ENCODE results near the gene LCN15.

Gene LCN15

GRCh38 chr9:136740069-136740468, 24.2 kb downstream of the LCN15 start:
- no peak overlapping the region for H3K4me3 ChIP-seq (ENCODE audit: low read length)
- H3K27me3 ChIP-seq (ENCODE audit: control insufficient read depth, insufficient read depth, low read length) = no peaks in the 10 kb centered on the region
- no peak overlapping the region for H3K27ac ChIP-seq (ENCODE audit: low read length)
- H3K9ac ChIP-seq (ENCODE audit: low read length) = no peak overlapping the region
- no peaks in the 10 kb centered on the region for H3K9me3 ChIP-seq (ENCODE audit: control insufficient read depth, low read depth, low read length)
- no peaks in the 10 kb centered on the region for H3K36me3 ChIP-seq (ENCODE audit: control insufficient read depth, low read depth, low read length)
- no peaks in the 10 kb centered on the region for H3K4me1 ChIP-seq (ENCODE audit: control insufficient read depth, low read depth, low read length)

GRCh38 chr9:136739509-136739908, 24.8 kb downstream of the LCN15 start:
- H3K36me3 ChIP-seq (ENCODE audit: control insufficient read depth, low read depth, low read length) = no peaks in the 10 kb centered on the region
- no peak overlapping the region for H3K9ac ChIP-seq (ENCODE audit: low read length)
- no peaks in the 10 kb centered on the region for H3K4me1 ChIP-seq (ENCODE audit: control insufficient read depth, low read depth, low read length)
- no peak overlapping the region for H3K27ac ChIP-seq (ENCODE audit: low read length)
- no peaks in the 10 kb centered on the region for H3K27me3 ChIP-seq (ENCODE audit: control insufficient read depth, insufficient read depth, low read length)
- H3K4me3 ChIP-seq (ENCODE audit: low read length) = no peak overlapping the region
- H3K9me3 ChIP-seq (ENCODE audit: control insufficient read depth, low read depth, low read length) = no peaks in the 10 kb centered on the region

- Histone ChIP-seq H3K27me3 (ENCODE audit: control insufficient read depth, insufficient read depth, low read length) (no peaks in the 10 kb centered on the region), H3K4me3 (ENCODE audit: low read length) (no peak overlapping the region), H3K27ac (ENCODE audit: low read length) (no peak overlapping the region), H3K4me1 (ENCODE audit: control insufficient read depth, low read depth, low read length) (no peaks in the 10 kb centered on the region), H3K9ac (ENCODE audit: low read length) (no peak overlapping the region), H3K9me3 (ENCODE audit: control insufficient read depth, low read depth, low read length) (no peaks in the 10 kb centered on the region), H3K36me3 (ENCODE audit: control insufficient read depth, low read depth, low read length) (no peaks in the 10 kb centered on the region)
Measured at GRCh38 chr9:136738960-136739359, 25.4 kb downstream of the LCN15 start.

- Histone ChIP-seq H3K4me1 (ENCODE audit: control insufficient read depth, low read depth, low read length) (no peaks in the 10 kb centered on the region), H3K9ac (ENCODE audit: low read length) (no peak overlapping the region), H3K9me3 (ENCODE audit: control insufficient read depth, low read depth, low read length) (no peaks in the 10 kb centered on the region), H3K27ac (ENCODE audit: low read length) (no peak overlapping the region), H3K4me3 (ENCODE audit: low read length) (no peak overlapping the region), H3K36me3 (ENCODE audit: control insufficient read depth, low read depth, low read length) (no peaks in the 10 kb centered on the region), H3K27me3 (ENCODE audit: control insufficient read depth, insufficient read depth, low read length) (no peaks in the 10 kb centered on the region)
Measured at GRCh38 chr9:136735812-136736480, 28.4 kb downstream of the LCN15 start.

GRCh38 chr9:136734837-136735496, 29.4 kb downstream of the LCN15 start:
- Histone ChIP-seq H3K27ac (ENCODE audit: low read length) (no peak overlapping the region), H3K4me3 (ENCODE audit: low read length) (no peak overlapping the region), H3K27me3 (ENCODE audit: control insufficient read depth, insufficient read depth, low read length) (no peaks in the 10 kb centered on the region), H3K9me3 (ENCODE audit: control insufficient read depth, low read depth, low read length) (no peaks in the 10 kb centered on the region), H3K9ac (ENCODE audit: low read length) (no peak overlapping the region), H3K4me1 (ENCODE audit: control insufficient read depth, low read depth, low read length) (no peaks in the 10 kb centered on the region), H3K36me3 (ENCODE audit: control insufficient read depth, low read depth, low read length) (no peaks in the 10 kb centered on the region)

GRCh38 chr9:136733611-136734010, 30.7 kb downstream of the LCN15 start:
- Histone ChIP-seq H3K4me3 (ENCODE audit: low read length) (no peak overlapping the region), H3K27ac (ENCODE audit: low read length) (no peak overlapping the region), H3K36me3 (ENCODE audit: control insufficient read depth, low read depth, low read length) (no peaks in the 10 kb centered on the region), H3K9me3 (ENCODE audit: control insufficient read depth, low read depth, low read length) (no peaks in the 10 kb centered on the region), H3K4me1 (ENCODE audit: control insufficient read depth, low read depth, low read length) (no peaks in the 10 kb centered on the region), H3K27me3 (ENCODE audit: control insufficient read depth, insufficient read depth, low read length) (peaks cover 11% of the 10 kb centered on the region), H3K9ac (ENCODE audit: low read length) (no peak overlapping the region)

- no peaks in the 10 kb centered on the region for H3K9me3 ChIP-seq (ENCODE audit: control insufficient read depth, low read depth, low read length)
- H3K27ac ChIP-seq (ENCODE audit: low read length) = no peak overlapping the region
- no peak overlapping the region for H3K4me3 ChIP-seq (ENCODE audit: low read length)
- peaks cover 11% of the 10 kb centered on the region for H3K27me3 ChIP-seq (ENCODE audit: control insufficient read depth, insufficient read depth, low read length)
- H3K4me1 ChIP-seq (ENCODE audit: control insufficient read depth, low read depth, low read length) = no peaks in the 10 kb centered on the region
- H3K36me3 ChIP-seq (ENCODE audit: control insufficient read depth, low read depth, low read length) = no peaks in the 10 kb centered on the region
- H3K9ac ChIP-seq (ENCODE audit: low read length) = no peak overlapping the region
Measured at GRCh38 chr9:136732444-136733178, 31.7 kb downstream of the LCN15 start.

- Histone ChIP-seq H3K36me3 (ENCODE audit: control insufficient read depth, low read depth, low read length) (peaks cover 14% of the 10 kb centered on the region), H3K9ac (ENCODE audit: low read length) (no peak overlapping the region), H3K27me3 (ENCODE audit: control insufficient read depth, insufficient read depth, low read length) (peaks cover 11% of the 10 kb centered on the region), H3K4me1 (ENCODE audit: control insufficient read depth, low read depth, low read length) (peaks cover 11% of the 10 kb centered on the region), H3K4me3 (ENCODE audit: low read length) (no peak overlapping the region), H3K27ac (ENCODE audit: low read length) (no peak overlapping the region), H3K9me3 (ENCODE audit: control insufficient read depth, low read depth, low read length) (no peaks in the 10 kb centered on the region)
Measured at GRCh38 chr9:136729926-136730325, 34.4 kb downstream of the LCN15 start.

GRCh38 chr9:136729144-136729543, 35.2 kb downstream of the LCN15 start:
- peak overlapping the region; percentile 58 for H3K9ac ChIP-seq (ENCODE audit: low read length)

GRCh38 chr9:136728548-136729123, 35.7 kb downstream of the LCN15 start:
- Histone ChIP-seq H3K4me3 (ENCODE audit: low read length) (peak overlapping the region; percentile 94), H3K9ac (ENCODE audit: low read length) (peak overlapping the region; percentile 58), H3K36me3 (ENCODE audit: control insufficient read depth, low read depth, low read length) (peaks cover 27% of the 10 kb centered on the region), H3K9me3 (ENCODE audit: control insufficient read depth, low read depth, low read length) (no peaks in the 10 kb centered on the region), H3K4me1 (ENCODE audit: control insufficient read depth, low read depth, low read length) (peaks cover 11% of the 10 kb centered on the region), H3K27me3 (ENCODE audit: control insufficient read depth, insufficient read depth, low read length) (peaks cover 11% of the 10 kb centered on the region), H3K27ac (ENCODE audit: low read length) (no peak overlapping the region)

More at GRCh38 chr9:136729144-136729543, 35.2 kb downstream of the LCN15 start:
- no peaks in the 10 kb centered on the region for H3K9me3 ChIP-seq (ENCODE audit: control insufficient read depth, low read depth, low read length)
- peaks cover 11% of the 10 kb centered on the region for H3K27me3 ChIP-seq (ENCODE audit: control insufficient read depth, insufficient read depth, low read length)
- peaks cover 22% of the 10 kb centered on the region for H3K36me3 ChIP-seq (ENCODE audit: control insufficient read depth, low read depth, low read length)
- H3K4me3 ChIP-seq (ENCODE audit: low read length) = peak overlapping the region; percentile 94
- H3K4me1 ChIP-seq (ENCODE audit: control insufficient read depth, low read depth, low read length) = peaks cover 11% of the 10 kb centered on the region
- no peak overlapping the region for H3K27ac ChIP-seq (ENCODE audit: low read length)

- Histone ChIP-seq H3K27ac (ENCODE audit: low read length) (no peak overlapping the region), H3K36me3 (ENCODE audit: control insufficient read depth, low read depth, low read length) (peaks cover 28% of the 10 kb centered on the region), H3K9me3 (ENCODE audit: control insufficient read depth, low read depth, low read length) (no peaks in the 10 kb centered on the region), H3K4me1 (ENCODE audit: control insufficient read depth, low read depth, low read length) (peaks cover 11% of the 10 kb centered on the region), H3K9ac (ENCODE audit: low read length) (peak overlapping the region; percentile 91), H3K4me3 (ENCODE audit: low read length) (peak overlapping the region; percentile 94), H3K27me3 (ENCODE audit: control insufficient read depth, insufficient read depth, low read length) (peaks cover 11% of the 10 kb centered on the region)
Measured at GRCh38 chr9:136728080-136728547, 36.2 kb downstream of the LCN15 start.

All from iPS-18a (cell line).